H1 (cell line): ENCODE data around the gene RBM45. TPM values are rescaled to one million over a fixed set of nuclear protein-coding genes. Genes with fewer than 3 reads are reported as not detected.

Experiments used
- CTCF ChIA-PET: fragments of 300-600 bp; sonication (Branson Sonifier 250); formaldehyde crosslinking; loops from one replicate; lab custom pipeline; 2021; ENCODE audit not compliant: partially characterized antibody; lab: Charles Lee
- POLR2A ChIA-PET: fragments of 300-600 bp; sonication (Branson Sonifier 250); formaldehyde crosslinking; loops from one replicate; lab custom pipeline; 2021; ENCODE audit warnings: inconsistent platforms; ENCODE audit not compliant: partially characterized antibody; lab: Charles Lee
- DNase-seq, 2 experiments: peaks; one replicate each; pipeline versions ENCODE4 v3.0.0 to v3.0.0-alpha.2; 2010 to 2022; ENCODE audit warnings: low spot score in 2 of 2, low read depth in 1 of 2, mixed read lengths in 1 of 2
- FAIRE-seq: peaks from 2 replicates; lab custom pipeline; 2011; peaks lifted over from hg19 to GRCh38; lab: Jason Lieb, UNC
- H2AFZ ChIP-seq: 2 replicates; pipeline ENCODE4 v1.8.1; 2012; ENCODE audit warnings: low read length, inconsistent platforms
- H2AK5ac ChIP-seq: 2 replicates; pipeline ENCODE4 v1.6.1; 2013; ENCODE audit warnings: low read depth, low read length
- H2BK120ac ChIP-seq: replicated peaks from 2 replicates; pipeline ENCODE3; 2013; ENCODE audit warnings: low read depth, low read length, inconsistent platforms
- H2BK12ac ChIP-seq: 2 replicates; pipeline ENCODE4 v1.6.1; 2013; ENCODE audit warnings: low read depth, low read length
- H2BK15ac ChIP-seq: 2 replicates; pipeline ENCODE4 v1.6.1; 2013; ENCODE audit warnings: low read length
- H2BK20ac ChIP-seq: 2 replicates; pipeline ENCODE4 v1.6.1; 2013; ENCODE audit warnings: low read length
- H2BK5ac ChIP-seq: 2 replicates; pipeline ENCODE4 v1.6.1; 2013; ENCODE audit warnings: low read depth, low read length
- H3K14ac ChIP-seq: 2 replicates; pipeline ENCODE4 v1.6.1; 2013; ENCODE audit warnings: inconsistent platforms; ENCODE audit not compliant: insufficient read length
- H3K18ac ChIP-seq: 2 replicates; pipeline ENCODE4 v1.6.1; 2013; ENCODE audit warnings: low read length; ENCODE audit errors: extremely low read depth
- H3K23ac ChIP-seq: 2 replicates; pipeline ENCODE4 v1.6.1; 2013; ENCODE audit warnings: inconsistent platforms; ENCODE audit not compliant: insufficient read length
- H3K23me2 ChIP-seq: 2 replicates; pipeline ENCODE4 v1.6.1; 2013; ENCODE audit warnings: low read depth, low read length
- H3K27ac ChIP-seq: 2 replicates; pipeline ENCODE4 v1.6.1; 2011; ENCODE audit warnings: low read depth, low read length, inconsistent platforms
- H3K27me3 ChIP-seq, 4 experiments: replicated peaks in 1 of 4; 1 replicate in 1 of 4; 2 replicates in 3 of 4; pipeline versions ENCODE4 v1.6.1 to v1.8.1; 2011 to 2013; ENCODE audit warnings: low read length in 3 of 4, mild to moderate bottlenecking in 3 of 4, inconsistent platforms in 2 of 4, mixed read lengths in 2 of 4, moderate library complexity in 1 of 4; ENCODE audit not compliant: control insufficient read depth in 3 of 4, insufficient read depth in 3 of 4; ENCODE audit errors: extremely low read depth in 1 of 4
- H3K36me3 ChIP-seq, 4 experiments: 2 replicates each; pipeline versions ENCODE4 v1.6.1 to v1.8.1; 2011 to 2013; ENCODE audit warnings: mild to moderate bottlenecking in 4 of 4, low read length in 3 of 4, moderate library complexity in 2 of 4, control low read depth in 1 of 4, inconsistent platforms in 1 of 4; ENCODE audit not compliant: insufficient read depth in 4 of 4, control insufficient read depth in 2 of 4
- H3K4ac ChIP-seq: replicated peaks from 2 replicates; pipeline ENCODE3; 2013; ENCODE audit warnings: low read length, low read depth, mixed read lengths, inconsistent platforms; ENCODE audit not compliant: insufficient read length
- H3K4me1 ChIP-seq, 4 experiments: replicated peaks in 1 of 4; 1 replicate in 1 of 4; 2 replicates in 3 of 4; pipeline versions ENCODE4 v1.6.1 to v1.8.1; 2011 to 2013; ENCODE audit warnings: low read length in 3 of 4, inconsistent platforms in 2 of 4, mixed read lengths in 1 of 4; ENCODE audit not compliant: insufficient read depth in 4 of 4, control insufficient read depth in 3 of 4
- H3K4me2 ChIP-seq, 2 experiments: 2 replicates each; pipeline versions ENCODE4 v1.6.1 to v1.8.1; 2011 to 2013; ENCODE audit warnings: low read depth in 2 of 2, low read length in 2 of 2, control low read depth in 1 of 2, inconsistent platforms in 1 of 2, mild to moderate bottlenecking in 1 of 2; ENCODE audit not compliant: insufficient read depth in 1 of 2
- H3K4me3 ChIP-seq, 4 experiments: fragments of 200-600, 300-600 bp in 1 of 4; sonication (generic), shearing (Covaris generic), sonication (Bioruptor Twin) in 1 of 4; 2 replicates each; pipeline versions ENCODE4 v1.5.1 to v1.8.1; 2011 to 2016; ENCODE audit warnings: low read length in 4 of 4, low read depth in 3 of 4, control low read depth in 2 of 4, inconsistent platforms in 2 of 4, mild to moderate bottlenecking in 2 of 4, mixed read lengths in 1 of 4, moderate library complexity in 1 of 4; ENCODE audit not compliant: insufficient read depth in 2 of 4; ENCODE audit errors: extremely low read depth in 1 of 4
- H3K56ac ChIP-seq: replicated peaks from 2 replicates; pipeline ENCODE3; 2013; ENCODE audit warnings: low read depth, mild to moderate bottlenecking, mixed read lengths, low read length, inconsistent platforms; ENCODE audit not compliant: insufficient read length
- H3K79me1 ChIP-seq: 2 replicates; pipeline ENCODE4 v1.6.1; 2013; ENCODE audit warnings: low read depth, low read length, control low read depth
- H3K79me2 ChIP-seq, 2 experiments: 2 replicates each; pipeline versions ENCODE4 v1.6.1 to v1.8.1; 2012 to 2013; ENCODE audit warnings: low read length in 2 of 2, mild to moderate bottlenecking in 2 of 2, inconsistent platforms in 1 of 2; ENCODE audit not compliant: insufficient read depth in 2 of 2, control insufficient read depth in 1 of 2
- H3K9ac ChIP-seq, 4 experiments: replicated peaks in 1 of 4; 1 replicate in 1 of 4; 2 replicates in 3 of 4; pipeline versions ENCODE4 v1.6.1 to v1.8.1; 2011 to 2013; ENCODE audit warnings: low read depth in 3 of 4, low read length in 3 of 4, control low read depth in 2 of 4, mild to moderate bottlenecking in 2 of 4, moderate library complexity in 2 of 4, inconsistent platforms in 1 of 4; ENCODE audit errors: extremely low read depth in 1 of 4
- H3K9me3 ChIP-seq, 2 experiments: 2 replicates each; pipeline versions ENCODE4 v1.6.1 to v1.8.1; 2012 to 2013; ENCODE audit warnings: mild to moderate bottlenecking in 2 of 2, moderate library complexity in 2 of 2, control low read depth in 1 of 2, inconsistent platforms in 1 of 2, low read depth in 1 of 2, low read length in 1 of 2, mixed read lengths in 1 of 2; ENCODE audit not compliant: insufficient read depth in 2 of 2
- H4K20me1 ChIP-seq, 2 experiments: replicated peaks in 1 of 2; 2 replicates each; pipeline versions ENCODE3 to v1.8.1; 2011 to 2013; ENCODE audit warnings: inconsistent platforms in 2 of 2, low read length in 2 of 2, mild to moderate bottlenecking in 1 of 2; ENCODE audit not compliant: insufficient read depth in 2 of 2, control insufficient read depth in 1 of 2
- H4K5ac ChIP-seq: 2 replicates; pipeline ENCODE4 v1.6.1; 2013; ENCODE audit warnings: low read length, low read depth, mixed read lengths, inconsistent platforms; ENCODE audit not compliant: insufficient read length
- H4K8ac ChIP-seq: 2 replicates; pipeline ENCODE4 v1.8.0; 2013; ENCODE audit warnings: mild to moderate bottlenecking, moderate library complexity, low read length, inconsistent platforms; ENCODE audit not compliant: insufficient read depth; ENCODE audit errors: extremely low read depth
- H4K91ac ChIP-seq: replicated peaks from 2 replicates; pipeline ENCODE3; 2013; ENCODE audit warnings: low read length, mixed read lengths, inconsistent platforms; ENCODE audit not compliant: insufficient read length
- CBX5 ChIP-seq: fragments of 300-800, 300-1000 bp; sonication (generic); IDR thresholded peaks from 2 replicates; pipeline ENCODE4 v1.7.1; 2016; ENCODE audit warnings: antibody characterized with exemption, low read length, low read depth
- CBX8 ChIP-seq: fragments of 300-800, 300-1000 bp; sonication (generic); IDR thresholded peaks from 2 replicates; pipeline ENCODE4 v1.7.1; 2016; ENCODE audit warnings: low read depth, low read length, borderline replicate concordance
- polyA plus RNA-seq, 7 experiments: library from polyadenylated mRNA; depleted of rRNA in 3 of 7; stranded (reverse) in 5 of 7; unstranded in 2 of 7; fragments of >200 nt in 5 of 7; fragments of 200-250 nt in 2 of 7; gene quantifications; 1 replicate in 5 of 7; 2 replicates in 1 of 7; 4 replicates in 1 of 7; pipeline versions ENCODE4 v1.2.1 to v1.2.3, GENCODE V29; 2011 to 2013; ENCODE audit warnings: missing spikeins in 2 of 7, mixed read lengths in 2 of 7
- total RNA-seq: library from RNA; stranded (reverse); fragmentation: NEBNext Ultra II Directional; extraction: Animal tissue kit (Norgen Biotek cat#: 25700); gene quantifications from 2 replicates; pipeline ENCODE4 v1.2.1, GENCODE V29; 2021

Gene RBM45
- total and polyA plus RNA-seq, 2 of the 8 experiments (the other 6 are each of a cell fraction or from before 2014, with no cell fraction given) = 4.7 to 10.4 TPM

GRCh38 chr2:178093471-178093870 is 18.8 kb upstream of the RBM45 start:
- no peak overlapping the region for H3K18ac ChIP-seq
- H3K79me1 ChIP-seq = no peaks in the 10 kb centered on the region
- H3K4me3 ChIP-seq = no peak overlapping the region
- no peaks in the 10 kb centered on the region for H4K20me1 ChIP-seq
- no peak overlapping the region for H3K27ac ChIP-seq
- no peak overlapping the region for H2BK12ac ChIP-seq
- POLR2A ChIA-PET = interaction anchor here (1.4 kb wide), 1 partner anchor 19 kb away, joined by 3 read pairs; no protein-coding TSS in a partner anchor
- no peak overlapping the region for H2BK120ac ChIP-seq
- H2AK5ac ChIP-seq = no peak overlapping the region
- H2BK15ac ChIP-seq = no peak overlapping the region
- no peaks in the 10 kb centered on the region; the same call in 1 of the 2 replicates for H3K23me2 ChIP-seq
- H3K79me2 ChIP-seq = no peaks in the 10 kb centered on the region
- H4K8ac ChIP-seq = no peak overlapping the region
- no peak overlapping the region for H2BK20ac ChIP-seq
- H4K5ac ChIP-seq = no peak overlapping the region
- H3K23ac ChIP-seq = no peak overlapping the region
- no peaks in the 10 kb centered on the region for H3K27me3 ChIP-seq
- no peak overlapping the region for H3K14ac ChIP-seq
- CTCF ChIA-PET = no interaction called here
- no peaks in the 10 kb centered on the region for H3K36me3 ChIP-seq
- no peak overlapping the region for H4K91ac ChIP-seq
- no peaks in the 10 kb centered on the region for H3K9me3 ChIP-seq
- no peak for FAIRE-seq
- no peak overlapping the region for H2AFZ ChIP-seq
- H2BK5ac ChIP-seq = no peak overlapping the region
- H3K4me2 ChIP-seq = no peak overlapping the region
- H3K4me1 ChIP-seq = no peaks in the 10 kb centered on the region
- no peak for TF ChIP-seq CBX5
- TF ChIP-seq CBX8 = no peak
- no peak overlapping the region for H3K56ac ChIP-seq
- H3K9ac ChIP-seq = no peak overlapping the region
- no peak overlapping the region for H3K4ac ChIP-seq
- no peak for DNase-seq
